HCT116 (cell line): Measurements from ENCODE around the gene HPN. TPM values are rescaled to one million over a fixed set of nuclear protein-coding genes. Genes with fewer than 3 reads are reported as not detected.

ENCODE experiments used
- ATAC-seq: fragments of 200-7000 bp; cut with Tn5 transposase; 2 replicates; pipeline ENCODE4 v1.9.1; 2020; ENCODE audit warnings: mild to moderate bottlenecking, moderate library complexity
- BruUV-seq: library from RNA; stranded (reverse); fragments of 400-500 nt; replicated peaks from 2 replicates; lab custom pipeline; 2021; lab: Mats Ljungman, UMichigan
- CTCF ChIA-PET: fragments of 300-600 bp; sonication (Branson Sonifier 250); formaldehyde crosslinking; loops from one replicate; lab custom pipeline; 2021; ENCODE audit warnings: antibody characterized with exemption; lab: Charles Lee
- POLR2A ChIA-PET: fragments of 300-600, 350-600 bp; sonication (Branson Sonifier 250); formaldehyde crosslinking; loops from one replicate; lab custom pipeline; 2021; ENCODE audit warnings: antibody characterized with exemption; lab: Charles Lee
- RAD21 ChIA-PET, 2 experiments: fragments of 300-600 bp; sonication (Branson Sonifier 250); formaldehyde crosslinking; loops; one replicate each; lab custom pipeline; 2023; ENCODE audit warnings: low total read pairs in 2 of 2; ENCODE audit not compliant: uncharacterized antibody in 2 of 2, unreplicated experiment in 2 of 2, low non-redundant PET in 1 of 2; lab: Charles Lee
- DNase-seq: peaks from one replicate; pipeline ENCODE4 v3.0.0-alpha.2; 2010; ENCODE audit warnings: low read depth, low spot score
- H2AFZ ChIP-seq: fragments of 200-600 bp; shearing (Covaris generic), sonication (generic); 2 replicates; pipeline ENCODE4 v1.6.1; 2017; ENCODE audit warnings: low read depth, mixed run types, mixed read lengths, antibody characterized with exemption, low read length; ENCODE audit not compliant: poor library complexity, severe bottlenecking
- H3K27ac ChIP-seq: 2 replicates; pipeline ENCODE4 v1.5.1; 2012; ENCODE audit warnings: low read depth, low read length
- H3K27me3 ChIP-seq: fragments of 200-600 bp; sonication (generic); 2 replicates; pipeline ENCODE4 v1.6.1; 2016; ENCODE audit warnings: mixed run types, low read length, mixed read lengths; ENCODE audit not compliant: insufficient read depth
- H3K36me3 ChIP-seq, 2 experiments: fragments of 200-500 bp in 1 of 2; fragments of 200-600 bp in 1 of 2; sonication (Bioruptor generic) in 1 of 2; sonication (generic) in 1 of 2; 2 replicates each; pipeline versions ENCODE4 v1.5.1 to v1.6.1; 2014 to 2016; ENCODE audit warnings: low read length in 2 of 2, inconsistent platforms in 1 of 2, mixed read lengths in 1 of 2, mixed run types in 1 of 2; ENCODE audit not compliant: insufficient read depth in 2 of 2, control insufficient read depth in 1 of 2
- H3K4me1 ChIP-seq, 2 experiments: fragments of 200-600 bp in 1 of 2; sonication (generic) in 1 of 2; 2 replicates each; pipeline versions ENCODE4 v1.5.1 to v1.6.1; 2012 to 2017; ENCODE audit warnings: low read length in 2 of 2, inconsistent platforms in 1 of 2, mild to moderate bottlenecking in 1 of 2, mixed read lengths in 1 of 2, mixed run types in 1 of 2, moderate library complexity in 1 of 2; ENCODE audit not compliant: insufficient read depth in 2 of 2, control insufficient read depth in 1 of 2
- H3K4me2 ChIP-seq: fragments of 200-600 bp; sonication (generic); 2 replicates; pipeline ENCODE4 v1.6.1; 2017; ENCODE audit warnings: mixed run types, low read length, mixed read lengths
- H3K4me3 ChIP-seq, 2 experiments: fragments of 200-600 bp in 1 of 2; sonication (generic) in 1 of 2; replicated peaks in 1 of 2; 2 replicates each; pipeline ENCODE4 v1.5.1; 2011 to 2016; ENCODE audit warnings: low read length in 2 of 2, control low read depth in 1 of 2, low read depth in 1 of 2, mild to moderate bottlenecking in 1 of 2, mixed read lengths in 1 of 2, mixed run types in 1 of 2
- H3K79me2 ChIP-seq: fragments of 200-600 bp; sonication (generic); 2 replicates; pipeline ENCODE4 v1.6.1; 2017; ENCODE audit warnings: mild to moderate bottlenecking, mixed run types, low read length, moderate library complexity, mixed read lengths; ENCODE audit not compliant: insufficient read depth
- H3K9ac ChIP-seq: fragments of 200-600 bp; sonication (generic); 2 replicates; pipeline ENCODE4 v1.6.1; 2016; ENCODE audit warnings: low read length, mixed read lengths
- H3K9me2 ChIP-seq: fragments of 200-600 bp; sonication (generic), shearing (Covaris generic); 2 replicates; pipeline ENCODE4 v1.6.1; 2017; ENCODE audit warnings: mixed run types, mild to moderate bottlenecking, moderate library complexity; ENCODE audit not compliant: insufficient read depth
- H3K9me3 ChIP-seq, 2 experiments: fragments of 200-500 bp in 1 of 2; fragments of 200-600 bp in 1 of 2; sonication (Bioruptor generic) in 1 of 2; sonication (generic) in 1 of 2; 2 replicates each; pipeline ENCODE4 v1.6.1; 2014 to 2017; ENCODE audit warnings: low read length in 2 of 2, mixed read lengths in 2 of 2, inconsistent platforms in 1 of 2, low read depth in 1 of 2, mild to moderate bottlenecking in 1 of 2, mixed run types in 1 of 2, moderate library complexity in 1 of 2; ENCODE audit not compliant: control insufficient read depth in 1 of 2, insufficient read depth in 1 of 2
- H4K20me1 ChIP-seq: fragments of 200-600 bp; sonication (generic), shearing (Covaris generic); 2 replicates; pipeline ENCODE4 v1.6.1; 2017; ENCODE audit warnings: mixed run types, mild to moderate bottlenecking, moderate library complexity; ENCODE audit not compliant: insufficient read depth
- ATF3 ChIP-seq: IDR thresholded peaks from 2 replicates; pipeline ENCODE4 v1.6.1; 2012
- CEBPB ChIP-seq: IDR thresholded peaks from 2 replicates; pipeline ENCODE4 v1.6.1; 2012; ENCODE audit warnings: low read depth
- EGR1 ChIP-seq: IDR thresholded peaks from 2 replicates; pipeline ENCODE4 v1.6.1; 2012; ENCODE audit warnings: low read depth
- SIN3A ChIP-seq: IDR thresholded peaks from 2 replicates; pipeline ENCODE4 v1.6.1; 2012; ENCODE audit warnings: low read depth
- SP1 ChIP-seq: IDR thresholded peaks from 2 replicates; pipeline ENCODE4 v1.6.1; 2012; ENCODE audit warnings: low read depth
- TCF7L2 ChIP-seq: IDR thresholded peaks from 2 replicates; pipeline ENCODE4 v1.7.0; 2011; ENCODE audit warnings: borderline replicate concordance, inconsistent platforms; ENCODE audit not compliant: insufficient read depth, insufficient read length; ENCODE audit errors: extremely low read depth
- YY1 ChIP-seq: IDR thresholded peaks from 2 replicates; pipeline ENCODE4 v1.6.1; 2011; ENCODE audit warnings: low read length, low read depth, moderate library complexity, mild to moderate bottlenecking; ENCODE audit not compliant: insufficient replicate concordance; ENCODE audit errors: extremely low read depth
- ZBTB33 ChIP-seq: IDR thresholded peaks from 2 replicates; pipeline ENCODE4 v1.6.1; 2011; ENCODE audit warnings: mild to moderate bottlenecking, low read length, moderate library complexity; ENCODE audit not compliant: insufficient replicate concordance; ENCODE audit errors: extremely low read depth
- ZNF274 ChIP-seq: fragments of 200-500 bp; sonication (Bioruptor generic); IDR thresholded peaks from 2 replicates; pipeline ENCODE4 v1.6.1; 2014; ENCODE audit warnings: mild to moderate bottlenecking, low read depth, low read length, inconsistent platforms
- intact Hi-C: fragments of 100-400 bp; cut with micrococcal nuclease; formaldehyde crosslinking; loops from 2 replicates; pipeline ENCODE4 v1.10.0; 2022
- total RNA-seq: library from RNA; stranded (reverse); gene quantifications from one replicate; pipeline ENCODE4 v1.2.1, GENCODE V29; 2021; ENCODE audit not compliant: unreplicated experiment

The HPN gene
- total RNA-seq, 1 experiment from 2014 or later, result 0.32 TPM

- intact Hi-C loops, result no loop called here
- CTCF ChIA-PET, result interaction anchor here (0.7 to 1.3 kb wide), 2 partner anchors 10 to 18 kb away, joined by 3 to 4 read pairs; no protein-coding TSS in a partner anchor
- POLR2A ChIA-PET, result no interaction called here
- ATAC-seq (0 out of 2 replicates have a peak, but pooled peaks have one; percentile 41), DNase-seq (no peak)
- TF ChIP-seq EGR1, result no peak
- TF ChIP-seq CEBPB, result no peak
- no peak for TF ChIP-seq SP1
- no peak for TF ChIP-seq ATF3
- no peaks in the 10 kb centered on the region for H3K9me2 ChIP-seq
- H3K4me2 ChIP-seq, result no peak overlapping the region
- H3K9me3 ChIP-seq, result no peaks in the 10 kb centered on the region
- H4K20me1 ChIP-seq, result no peaks in the 10 kb centered on the region
- H3K27me3 ChIP-seq, result no peaks in the 10 kb centered on the region
- no peak overlapping the region for H3K9ac ChIP-seq
- no peak overlapping the region for H2AFZ ChIP-seq
- BruUV-seq, result no TSS peak
- H3K27ac ChIP-seq, result no peak overlapping the region
- no peak overlapping the region for H3K4me3 ChIP-seq
- H3K36me3 ChIP-seq, result no peaks in the 10 kb centered on the region; a peak in 1 of 4 replicates
- RAD21 ChIA-PET, result no interaction called here
- no peaks in the 10 kb centered on the region for H3K79me2 ChIP-seq
- no peaks in the 10 kb centered on the region for H3K4me1 ChIP-seq
These were observed 3.6 kb upstream of the HPN start for GRCh38 chr19:35037716-35038622.

GRCh38 chr19:35038623-35039512, 2.7 kb upstream of the HPN start:
- intact Hi-C loops, result no loop called here
- Histone ChIP-seq H3K36me3 (no peaks in the 10 kb centered on the region), H3K27me3 (no peaks in the 10 kb centered on the region), H3K9me3 (no peaks in the 10 kb centered on the region), H3K79me2 (no peaks in the 10 kb centered on the region), H3K4me2 (no peak overlapping the region), H2AFZ (no peak overlapping the region), H3K9me2 (no peaks in the 10 kb centered on the region), H3K4me3 (no peak overlapping the region), H4K20me1 (no peaks in the 10 kb centered on the region), H3K27ac (no peak overlapping the region), H3K4me1 (no peaks in the 10 kb centered on the region), H3K9ac (no peak overlapping the region)
- no TSS peak for BruUV-seq
- no peak for ATAC-seq
- ChIA-PET RAD21 (no interaction called here), POLR2A (no interaction called here), CTCF (interaction anchor here (0.7 to 1.3 kb wide), 2 partner anchors 9 to 17 kb away, joined by 3 to 4 read pairs; no protein-coding TSS in a partner anchor)
- no peak for DNase-seq
- TF ChIP-seq ZNF274 (no peak), TCF7L2 (no peak), YY1 (no peak), ATF3 (no peak), SIN3A (no peak), ZBTB33 (no peak)
